ENCODE data around the gene AARS2. TPM values are rescaled to one million over a fixed set of nuclear protein-coding genes. Genes with fewer than 3 reads are reported as not detected.
A peak's percentile ranks its signal among the peaks of the same experiment; 100 is the strongest.

AARS2 gene
- total and polyA plus RNA-seq, 5 donors from 2014 or later: 3.6 to 15.7 (median 8.3) TPM

DNA sequence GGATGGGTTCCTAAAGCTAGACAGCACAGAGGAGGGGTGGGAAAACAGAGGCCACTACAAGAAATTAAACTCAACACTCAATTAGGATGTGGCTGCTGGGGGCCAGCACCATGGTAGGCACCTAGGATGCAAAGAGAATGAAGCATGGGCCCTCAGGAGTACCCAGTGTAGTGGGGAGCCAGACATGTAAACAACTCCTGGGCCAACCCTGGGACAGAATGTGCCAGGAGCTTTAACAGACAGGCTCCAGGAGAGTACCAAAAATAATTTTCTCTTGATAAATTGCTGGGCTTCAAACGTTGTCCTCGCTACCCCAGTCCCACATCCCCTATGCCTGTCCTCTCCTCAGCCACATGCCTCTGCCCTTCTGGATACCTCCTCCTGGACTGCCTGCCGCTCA is 41.2 kb downstream of the AARS2 start:
- H3K27ac ChIP-seq (ENCODE audit: insufficient read depth, low read length, poor library complexity, severe bottlenecking): no peak overlapping the region
- Mint-ChIP-seq H3K9me3 (peaks cover 0 to 2% (median 0%) of the 10 kb centered on the region in 7 donors), H3K4me1 (peaks cover 0 to 32% (median 13%) of the 10 kb centered on the region in 4 donors), H3K4me3 (peak overlapping the region in 2 of 4 donors; percentile 31 to 90), H3K27ac (no peak overlapping the region), H3K36me3 (peaks cover 3% of the 10 kb centered on the region), H3K27me3 (peaks cover 67% of the 10 kb centered on the region)
- H3K36me3 ChIP-seq (ENCODE audit: control insufficient read depth, insufficient read depth, low read length): no peaks in the 10 kb centered on the region
- H3K27me3 ChIP-seq (ENCODE audit: control insufficient read depth, insufficient read depth, low read length): peaks cover 21% of the 10 kb centered on the region
- peaks cover 14% of the 10 kb centered on the region for H3K4me1 ChIP-seq (ENCODE audit: control insufficient read depth, insufficient read depth, low read length, poor library complexity, severe bottlenecking)
- no peak overlapping the region for H3K4me3 ChIP-seq (ENCODE audit: low read depth, low read length)
- ATAC-seq (ENCODE audit: low read depth in 2 of 2): no peak
- no peaks in the 10 kb centered on the region for H3K9me3 ChIP-seq (ENCODE audit: control insufficient read depth in 2 of 2, low read length in 2 of 2)
- no peak for DNase-seq

DNA sequence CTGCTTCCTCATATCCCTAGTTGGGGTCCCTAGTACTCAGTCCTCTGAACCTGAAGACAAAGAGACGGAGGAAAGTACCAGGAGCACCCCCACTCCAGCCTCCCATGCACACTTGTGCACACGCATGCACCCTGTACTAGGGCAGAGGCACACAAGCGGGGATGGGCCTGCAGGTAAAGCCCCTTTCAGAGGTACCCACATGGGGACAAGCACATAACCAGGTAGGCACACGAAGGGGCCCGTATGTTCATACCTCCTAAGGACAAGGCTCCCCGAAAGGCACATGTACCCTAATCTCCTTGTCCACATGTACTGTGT is 41.8 kb downstream of the AARS2 start:
- ATAC-seq (ENCODE audit: low read depth in 2 of 2): no peak
- Histone ChIP-seq H3K36me3 (ENCODE audit: control insufficient read depth, insufficient read depth, low read length) (no peaks in the 10 kb centered on the region), H3K27ac (ENCODE audit: insufficient read depth, low read length, poor library complexity, severe bottlenecking) (no peak overlapping the region), H3K4me1 (ENCODE audit: control insufficient read depth, insufficient read depth, low read length, poor library complexity, severe bottlenecking) (peaks cover 14% of the 10 kb centered on the region), H3K4me3 (ENCODE audit: low read depth, low read length) (no peak overlapping the region), H3K9me3 (ENCODE audit: control insufficient read depth in 2 of 2, low read length in 2 of 2) (no peaks in the 10 kb centered on the region), H3K27me3 (ENCODE audit: control insufficient read depth, insufficient read depth, low read length) (peaks cover 21% of the 10 kb centered on the region)
- H3K27ac Mint-ChIP-seq: no peak overlapping the region
- DNase-seq: no peak
- H3K36me3 Mint-ChIP-seq: peaks cover 3% of the 10 kb centered on the region
- peaks cover 63% of the 10 kb centered on the region for H3K27me3 Mint-ChIP-seq
- peak overlapping the region in 3 of 4 donors; percentile 43 to 78 (median 64) for H3K4me3 Mint-ChIP-seq
- peaks cover 0 to 34% (median 13%) of the 10 kb centered on the region in 4 donors for H3K4me1 Mint-ChIP-seq
- H3K9me3 Mint-ChIP-seq: peaks cover 0 to 2% (median 0%) of the 10 kb centered on the region in 7 donors

DNA sequence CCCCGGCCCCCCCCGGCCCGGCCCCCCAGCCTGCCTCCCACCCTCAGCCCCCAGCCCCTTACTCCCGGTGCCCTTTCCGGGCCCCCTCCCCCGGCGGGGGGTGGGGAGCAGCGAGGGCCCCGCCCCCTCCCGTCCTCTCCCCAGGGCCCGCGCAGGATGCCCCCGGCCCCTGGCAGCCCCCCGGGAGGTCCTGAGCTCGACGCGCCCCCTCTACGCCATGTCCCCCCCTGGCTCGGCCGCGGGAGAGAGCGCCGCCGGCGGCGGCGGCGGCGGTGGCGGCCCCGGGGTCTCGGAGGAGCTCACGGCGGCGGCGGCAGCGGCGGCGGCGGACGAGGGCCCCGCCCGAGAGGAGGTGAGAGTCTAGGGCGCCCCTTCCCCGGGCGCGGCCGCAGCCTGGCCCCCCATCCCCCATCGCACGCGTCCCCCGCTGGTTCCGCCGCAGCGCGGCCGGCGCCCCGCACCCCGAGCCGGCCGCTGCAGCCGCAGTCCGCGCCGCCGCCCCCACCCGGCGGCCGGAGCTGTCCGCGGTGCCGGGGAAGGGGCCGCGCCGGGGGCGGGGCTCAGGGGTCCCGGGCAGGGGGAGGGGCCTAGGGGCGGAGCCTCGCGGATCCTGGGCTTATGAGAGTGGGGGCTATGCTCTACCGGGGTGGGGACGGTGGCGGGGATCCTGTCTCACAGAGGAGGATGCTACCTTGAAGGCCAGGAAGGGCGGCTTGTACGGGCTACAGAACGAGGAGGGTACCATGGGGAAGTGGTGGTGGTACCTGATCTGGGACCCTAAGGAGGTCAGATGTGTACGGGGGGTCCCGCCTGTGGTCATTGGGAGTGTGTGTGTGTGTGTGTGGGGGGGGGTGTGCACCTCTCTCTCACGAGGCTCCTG is 42.4 kb downstream of the AARS2 start:
- peak overlapping the region in 1 of 3 donors; percentile 45 for H3K27ac Mint-ChIP-seq

DNA sequence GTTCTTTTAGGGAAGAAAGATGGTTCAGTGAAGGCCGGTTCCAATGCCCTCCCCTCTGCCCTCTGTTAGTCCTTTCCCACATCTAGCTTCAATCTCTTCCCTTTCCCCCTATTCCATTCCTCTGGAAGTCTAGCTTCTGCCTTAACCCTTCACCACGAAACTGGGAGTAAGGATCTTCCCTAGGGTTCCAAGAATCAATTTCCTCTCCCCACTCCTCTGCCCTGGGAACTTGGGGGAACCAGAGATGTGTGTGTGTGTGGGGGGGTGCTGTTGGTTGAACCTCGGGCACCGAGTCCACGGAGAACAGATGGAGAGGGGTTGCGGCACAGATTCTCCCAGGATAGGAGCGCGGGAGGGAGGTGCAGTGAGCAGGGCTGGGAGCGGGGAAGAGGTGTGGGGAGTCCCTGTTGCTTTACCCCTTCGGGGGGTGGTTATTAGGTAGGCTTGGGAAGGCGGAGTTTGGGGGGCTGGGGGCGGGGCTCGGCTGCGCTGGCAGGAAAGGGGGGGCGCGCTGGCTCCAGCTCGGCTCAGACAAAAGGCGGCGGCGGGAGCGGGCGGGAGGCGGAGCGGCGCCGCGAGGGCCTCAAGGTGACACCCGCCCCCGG is 43.1 kb downstream of the AARS2 start, which contains the start of gene TMEM151B:
TSS of gene TMEM151B (plus strand) at position 530 of the 605 bp plus-strand sequence. CDS start 293 bp downstream, outside the sequence.
- H3K27ac Mint-ChIP-seq: peak within 1 kb of the TSS in 1 of 3 donors; percentile 48
- peak within 1 kb of the TSS; percentile 66 to 82 (median 73) for H3K4me3 Mint-ChIP-seq
- Histone ChIP-seq H3K36me3 (ENCODE audit: control insufficient read depth, insufficient read depth, low read length) (no peaks in the 10 kb centered on the region), H3K27me3 (ENCODE audit: control insufficient read depth, insufficient read depth, low read length) (peaks cover 21% of the 10 kb centered on the region), H3K4me3 (ENCODE audit: low read depth, low read length) (no peak within 1 kb of the TSS), H3K27ac (ENCODE audit: insufficient read depth, low read length, poor library complexity, severe bottlenecking) (no peak within 1 kb of the TSS), H3K4me1 (ENCODE audit: control insufficient read depth, insufficient read depth, low read length, poor library complexity, severe bottlenecking) (peaks cover 11% of the 10 kb centered on the region), H3K9me3 (ENCODE audit: control insufficient read depth in 2 of 2, low read length in 2 of 2) (no peaks in the 10 kb centered on the region)
- DNase-seq: no peak
- peaks cover 0 to 40% (median 15%) of the 10 kb centered on the region in 4 donors for H3K4me1 Mint-ChIP-seq
- H3K36me3 Mint-ChIP-seq: peaks cover 3% of the 10 kb centered on the region
- ATAC-seq (ENCODE audit: low read depth in 2 of 2): no peak
- peaks cover 0 to 2% (median 0%) of the 10 kb centered on the region in 7 donors for H3K9me3 Mint-ChIP-seq
- peaks cover 63% of the 10 kb centered on the region for H3K27me3 Mint-ChIP-seq

More for the DNA sequence above, 42.4 kb downstream of the AARS2 start:
- no peak overlapping the region for H3K4me3 ChIP-seq (ENCODE audit: low read depth, low read length)
- Mint-ChIP-seq H3K4me3 (peak overlapping the region; percentile 43 to 78 (median 70)), H3K36me3 (peaks cover 3% of the 10 kb centered on the region), H3K9me3 (peaks cover 0 to 2% (median 0%) of the 10 kb centered on the region in 7 donors), H3K4me1 (peaks cover 0 to 37% (median 15%) of the 10 kb centered on the region in 4 donors), H3K27me3 (peaks cover 63% of the 10 kb centered on the region)
- H3K36me3 ChIP-seq (ENCODE audit: control insufficient read depth, insufficient read depth, low read length): no peaks in the 10 kb centered on the region
- peaks cover 21% of the 10 kb centered on the region for H3K27me3 ChIP-seq (ENCODE audit: control insufficient read depth, insufficient read depth, low read length)
- DNase-seq (no peak), ATAC-seq (ENCODE audit: low read depth in 2 of 2) (no peak)
- H3K4me1 ChIP-seq (ENCODE audit: control insufficient read depth, insufficient read depth, low read length, poor library complexity, severe bottlenecking): peaks cover 13% of the 10 kb centered on the region
- no peak overlapping the region for H3K27ac ChIP-seq (ENCODE audit: insufficient read depth, low read length, poor library complexity, severe bottlenecking)
- no peaks in the 10 kb centered on the region for H3K9me3 ChIP-seq (ENCODE audit: control insufficient read depth in 2 of 2, low read length in 2 of 2)

DNA sequence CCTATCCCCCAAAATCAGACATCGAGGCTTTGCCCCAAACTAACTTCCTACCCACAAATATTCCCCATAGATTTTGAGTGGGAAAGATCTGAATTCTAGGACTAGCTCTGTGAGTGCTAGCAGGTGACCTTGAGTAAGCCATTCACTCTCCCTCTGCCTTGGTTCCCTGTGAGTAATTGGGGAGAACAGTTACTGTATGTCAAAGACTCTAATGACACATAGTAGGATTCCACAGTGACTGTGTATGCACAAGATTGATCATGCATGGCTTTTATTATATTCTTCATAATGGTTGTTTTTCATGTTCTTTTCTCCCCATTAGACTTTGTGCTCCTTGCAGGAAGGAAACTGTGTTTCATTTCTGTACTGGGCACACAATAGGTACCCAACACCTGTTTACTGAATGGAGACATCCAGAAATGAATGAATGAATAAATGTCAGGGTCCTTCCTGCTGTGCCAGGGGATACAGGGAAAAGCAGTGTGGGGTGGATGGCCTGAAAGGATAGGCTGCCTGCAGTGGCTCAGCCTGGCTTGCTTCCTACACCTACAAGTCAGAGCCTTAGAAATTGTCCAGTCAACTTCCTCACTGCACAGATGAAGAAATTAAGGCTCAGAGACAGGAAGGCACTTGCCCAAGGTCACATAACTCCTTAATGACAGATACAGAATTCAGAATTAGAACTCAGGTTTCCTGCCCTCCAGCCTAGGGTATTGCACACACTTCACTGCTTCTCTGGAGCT is 43.8 kb downstream of the AARS2 start:
- peaks cover 0 to 42% (median 19%) of the 10 kb centered on the region in 4 donors for H3K4me1 Mint-ChIP-seq
- H3K27me3 ChIP-seq (ENCODE audit: control insufficient read depth, insufficient read depth, low read length): peaks cover 19% of the 10 kb centered on the region
- peaks cover 18% of the 10 kb centered on the region for H3K4me1 ChIP-seq (ENCODE audit: control insufficient read depth, insufficient read depth, low read length, poor library complexity, severe bottlenecking)
- H3K4me3 Mint-ChIP-seq: peak overlapping the region; percentile 6 to 82 (median 70)
- ATAC-seq (ENCODE audit: low read depth in 2 of 2) (no peak), DNase-seq (no peak)
- H3K9me3 ChIP-seq (ENCODE audit: control insufficient read depth in 2 of 2, low read length in 2 of 2): no peaks in the 10 kb centered on the region
- H3K36me3 Mint-ChIP-seq: peaks cover 3% of the 10 kb centered on the region
- peak overlapping the region in 1 of 3 donors; percentile 48 for H3K27ac Mint-ChIP-seq
- no peak overlapping the region for H3K4me3 ChIP-seq (ENCODE audit: low read depth, low read length)
- no peaks in the 10 kb centered on the region for H3K36me3 ChIP-seq (ENCODE audit: control insufficient read depth, insufficient read depth, low read length)
- H3K9me3 Mint-ChIP-seq: peaks cover 0 to 2% (median 0%) of the 10 kb centered on the region in 7 donors
- H3K27me3 Mint-ChIP-seq: peaks cover 60% of the 10 kb centered on the region
- H3K27ac ChIP-seq (ENCODE audit: insufficient read depth, low read length, poor library complexity, severe bottlenecking): no peak overlapping the region

DNA sequence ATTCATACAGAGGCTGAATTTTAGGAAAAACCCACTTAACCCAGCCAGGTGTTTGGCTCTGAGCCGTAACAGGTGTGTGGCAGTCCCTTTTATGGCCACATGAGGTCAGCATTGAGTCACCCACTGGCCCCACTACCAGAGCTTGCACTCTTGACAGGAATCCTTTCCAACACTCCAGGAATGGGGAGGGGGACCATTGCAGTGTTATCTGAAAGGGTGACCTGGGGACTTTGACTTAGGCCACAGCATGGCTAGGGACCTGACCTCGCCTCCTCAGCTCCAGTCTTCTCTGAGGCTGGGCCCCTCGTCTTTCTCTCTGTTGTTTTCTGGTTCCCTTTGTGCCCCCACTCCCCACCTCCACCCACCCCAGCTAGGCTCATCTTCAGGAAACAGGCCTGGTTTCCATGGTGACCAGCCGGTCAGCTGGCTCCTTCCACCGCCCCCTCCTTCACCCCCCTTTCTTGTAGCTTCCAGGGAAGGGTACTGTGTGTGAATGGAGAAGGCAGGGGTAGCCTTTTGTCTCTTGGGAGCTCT is 45.0 kb downstream of the AARS2 start:
- H3K9me3 Mint-ChIP-seq: peaks cover 0 to 2% (median 0%) of the 10 kb centered on the region in 7 donors
- peak overlapping the region; percentile 28 to 90 (median 67) for H3K4me3 Mint-ChIP-seq
- peaks cover 52% of the 10 kb centered on the region for H3K27me3 Mint-ChIP-seq
- no peaks in the 10 kb centered on the region for H3K9me3 ChIP-seq (ENCODE audit: control insufficient read depth in 2 of 2, low read length in 2 of 2)
- peak overlapping the region in 1 of 3 donors; percentile 60 for H3K27ac Mint-ChIP-seq
- peak; percentile 46 to 64 (median 64) for DNase-seq
- peaks cover 3% of the 10 kb centered on the region for H3K36me3 Mint-ChIP-seq
- no peaks in the 10 kb centered on the region for H3K36me3 ChIP-seq (ENCODE audit: control insufficient read depth, insufficient read depth, low read length)
- peaks cover 17% of the 10 kb centered on the region for H3K27me3 ChIP-seq (ENCODE audit: control insufficient read depth, insufficient read depth, low read length)
- no peak overlapping the region for H3K27ac ChIP-seq (ENCODE audit: insufficient read depth, low read length, poor library complexity, severe bottlenecking)
- H3K4me1 ChIP-seq (ENCODE audit: control insufficient read depth, insufficient read depth, low read length, poor library complexity, severe bottlenecking): peaks cover 30% of the 10 kb centered on the region
- peak in 1 of 2 donors; percentile 28 for ATAC-seq (ENCODE audit: low read depth in 2 of 2)
- no peak overlapping the region for H3K4me3 ChIP-seq (ENCODE audit: low read depth, low read length)
- peaks cover 0 to 52% (median 27%) of the 10 kb centered on the region in 4 donors for H3K4me1 Mint-ChIP-seq

DNA sequence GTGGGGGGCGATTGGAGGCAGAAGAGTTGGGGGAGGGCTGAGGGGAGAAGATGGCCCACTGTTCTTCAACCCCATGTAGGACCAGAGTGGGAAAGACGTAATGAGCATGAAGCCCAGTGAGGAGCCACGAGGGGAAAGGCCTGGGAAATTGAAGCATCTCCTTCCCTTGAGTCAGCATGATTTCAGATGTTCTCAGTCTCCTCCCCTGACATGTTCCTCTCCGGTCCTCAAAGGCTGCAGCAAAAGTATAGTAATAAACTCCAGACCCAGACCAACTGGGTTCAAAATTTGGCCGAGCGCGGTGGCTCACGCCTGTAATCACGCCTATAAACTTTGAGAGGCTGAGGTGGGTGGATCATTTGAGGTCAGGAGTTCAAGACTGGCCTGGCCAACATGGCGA is 45.9 kb downstream of the AARS2 start:
- peak overlapping the region in 1 of 3 donors; percentile 31 for H3K27ac Mint-ChIP-seq
- Histone ChIP-seq H3K9me3 (ENCODE audit: control insufficient read depth in 2 of 2, low read length in 2 of 2) (no peaks in the 10 kb centered on the region), H3K4me1 (ENCODE audit: control insufficient read depth, insufficient read depth, low read length, poor library complexity, severe bottlenecking) (peaks cover 39% of the 10 kb centered on the region), H3K4me3 (ENCODE audit: low read depth, low read length) (no peak overlapping the region), H3K27ac (ENCODE audit: insufficient read depth, low read length, poor library complexity, severe bottlenecking) (no peak overlapping the region), H3K36me3 (ENCODE audit: control insufficient read depth, insufficient read depth, low read length) (no peaks in the 10 kb centered on the region), H3K27me3 (ENCODE audit: control insufficient read depth, insufficient read depth, low read length) (peaks cover 17% of the 10 kb centered on the region)
- peak overlapping the region in 2 of 4 donors; percentile 17 to 95 for H3K4me3 Mint-ChIP-seq
- no peaks in the 10 kb centered on the region for H3K36me3 Mint-ChIP-seq
- H3K27me3 Mint-ChIP-seq: peaks cover 43% of the 10 kb centered on the region
- ATAC-seq (ENCODE audit: low read depth in 2 of 2) (no peak), DNase-seq (no peak)
- peaks cover 0 to 61% (median 36%) of the 10 kb centered on the region in 4 donors for H3K4me1 Mint-ChIP-seq
- H3K9me3 Mint-ChIP-seq: no peaks in the 10 kb centered on the region
